ENCODE results near the gene KIF3B.
"Not testable (repeated sequence)": the region's sequence is repeated elsewhere in the genome, so short reads cannot be mapped to it uniquely, and the experiment has no call there.

The KIF3B gene

DNA sequence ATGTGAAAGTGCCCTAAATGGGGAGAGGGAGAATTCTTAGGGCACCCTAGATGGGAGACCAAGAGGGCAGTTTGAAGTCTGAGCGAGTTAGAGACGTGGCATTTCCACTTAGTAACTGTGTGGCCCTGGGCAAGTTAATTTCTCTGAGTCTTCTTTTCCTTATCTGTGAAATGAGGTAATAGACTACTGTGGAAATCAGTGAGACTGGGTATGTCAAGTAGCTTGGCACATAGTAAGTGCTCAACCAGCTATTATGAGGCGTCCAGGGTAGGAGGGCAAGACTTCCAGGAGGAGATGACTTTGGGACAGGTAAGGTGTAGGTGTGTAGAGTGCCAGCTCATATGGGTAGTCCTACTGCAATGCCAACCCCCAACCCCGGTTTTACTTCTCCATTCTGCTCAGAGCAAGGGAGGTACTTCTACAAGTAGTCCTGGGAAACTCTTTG, 770 bp downstream of the KIF3B start:
- no peak for TF ChIP-seq ZNF274 (IDR thresholded peaks at IDR 0.05; ENCODE audit: low read depth, low read length)
- H3K4me3 ChIP-seq (ENCODE audit: low read length), result peak overlapping the region; percentile 98

- no peak for TF ChIP-seq ZNF274 (IDR thresholded peaks at IDR 0.05; ENCODE audit: low read depth, low read length)
- H3K4me3 ChIP-seq (ENCODE audit: low read length), result no peak overlapping the region
Observed at GRCh38 chr20:32281711-32282110, 4.3 kb downstream of the KIF3B start.

GRCh38 chr20:32282461-32282860, 5.0 kb downstream of the KIF3B start:
- TF ChIP-seq ZNF274 (IDR thresholded peaks at IDR 0.05; ENCODE audit: low read depth, low read length), result no peak
- no peak overlapping the region for H3K4me3 ChIP-seq (ENCODE audit: low read length)

DNA sequence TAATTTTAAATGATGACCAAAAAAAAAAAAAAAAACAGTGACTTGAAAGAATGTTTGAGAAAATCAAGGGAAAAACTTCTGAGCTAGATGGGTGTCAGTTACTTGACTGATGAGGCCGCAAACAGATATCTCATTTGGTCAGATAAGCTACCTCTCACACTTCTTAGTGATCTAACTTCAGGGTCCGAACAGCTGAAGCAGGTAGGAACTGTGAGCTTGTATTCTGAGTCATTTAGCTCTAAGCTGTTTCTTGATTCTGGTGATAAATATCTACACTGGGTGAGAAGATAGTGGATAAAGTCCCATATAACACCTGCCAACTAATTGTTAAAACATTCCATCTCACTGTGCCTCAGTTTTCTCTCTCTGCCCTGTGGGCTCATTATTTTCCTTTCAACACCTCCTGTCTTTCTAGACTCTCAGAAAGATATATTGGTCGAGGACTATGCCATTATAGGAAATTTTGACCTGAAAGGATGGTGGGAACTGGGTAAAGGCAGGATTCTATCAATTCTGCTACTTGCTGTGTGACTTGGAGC, 7.7 kb downstream of the KIF3B start:
- H3K4me3 ChIP-seq (ENCODE audit: low read length), result peak overlapping the region; percentile 35; the same call in 1 of the 2 replicates
- TF ChIP-seq ZNF274 (IDR thresholded peaks at IDR 0.05; ENCODE audit: low read depth, low read length), result no peak

DNA sequence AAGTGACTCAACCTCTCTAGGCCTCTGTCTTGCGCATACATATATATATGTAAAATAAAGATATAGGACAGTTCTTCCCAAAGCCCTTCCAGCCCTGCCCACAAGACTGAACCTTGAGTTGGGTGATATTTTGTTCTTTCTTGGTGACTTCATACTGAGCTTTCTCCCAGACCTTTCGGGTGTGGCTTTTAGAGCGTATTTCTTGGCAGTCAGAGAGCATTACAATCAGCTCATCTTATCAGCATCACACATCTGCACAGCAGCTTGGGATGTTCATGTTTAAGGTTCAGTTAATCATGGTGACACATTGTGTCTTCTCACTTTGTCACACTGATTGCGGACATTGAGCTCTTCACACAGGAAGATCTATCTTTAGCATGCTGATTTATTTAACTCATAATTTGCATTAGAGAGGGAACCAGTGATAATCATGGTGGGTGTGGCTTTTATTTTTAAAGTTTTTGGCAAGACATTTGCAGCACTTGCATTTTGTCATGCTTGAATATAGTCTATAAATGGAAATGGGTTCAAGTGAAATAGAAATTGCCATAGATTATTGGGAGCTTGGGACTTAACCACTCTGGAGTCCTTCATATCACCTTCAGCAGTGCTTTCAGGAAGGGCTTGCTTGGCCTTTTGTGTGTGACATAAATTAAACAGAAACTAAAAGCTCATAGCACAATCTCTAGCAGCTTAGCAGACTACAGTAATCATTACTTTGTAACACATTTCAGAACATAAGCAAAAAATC, 8.3 kb downstream of the KIF3B start:
- no peak for TF ChIP-seq ZNF274 (IDR thresholded peaks at IDR 0.05; ENCODE audit: low read depth, low read length)
- peak overlapping the region; percentile 35; the same call in 1 of the 2 replicates for H3K4me3 ChIP-seq (ENCODE audit: low read length)

DNA sequence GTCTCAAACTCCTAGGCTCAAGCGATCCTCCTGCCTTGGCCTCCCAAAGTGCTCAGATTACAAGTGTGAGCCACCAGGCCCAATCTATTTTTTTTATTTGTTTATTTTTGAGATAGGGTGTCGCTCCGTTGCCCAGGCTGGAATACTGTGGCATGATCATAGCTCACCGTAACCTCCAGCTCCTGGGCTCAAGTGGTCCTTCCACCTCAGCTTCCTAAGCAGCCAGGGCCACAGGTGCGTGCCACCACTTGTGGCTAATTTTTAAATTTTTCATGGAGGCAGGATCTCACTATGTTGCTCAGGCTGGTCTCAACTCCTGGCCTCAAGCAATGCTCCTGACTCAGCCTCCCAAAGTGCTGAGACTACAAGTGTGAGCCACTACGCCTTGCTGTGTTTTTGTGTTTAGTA, 9.8 kb downstream of the KIF3B start:
- TF ChIP-seq ZNF274 (IDR thresholded peaks at IDR 0.05; ENCODE audit: low read depth, low read length), result no peak
- no peak overlapping the region for H3K4me3 ChIP-seq (ENCODE audit: low read length)

- H3K4me3 ChIP-seq (ENCODE audit: low read length), result no peak overlapping the region
- no peak for TF ChIP-seq ZNF274 (IDR thresholded peaks at IDR 0.05; ENCODE audit: low read depth, low read length)
Observed at GRCh38 chr20:32288225-32288849, 10.9 kb downstream of the KIF3B start.

GRCh38 chr20:32289299-32289660, 11.8 kb downstream of the KIF3B start:
- not testable (repeated sequence) for H3K4me3 ChIP-seq (ENCODE audit: low read length)

DNA sequence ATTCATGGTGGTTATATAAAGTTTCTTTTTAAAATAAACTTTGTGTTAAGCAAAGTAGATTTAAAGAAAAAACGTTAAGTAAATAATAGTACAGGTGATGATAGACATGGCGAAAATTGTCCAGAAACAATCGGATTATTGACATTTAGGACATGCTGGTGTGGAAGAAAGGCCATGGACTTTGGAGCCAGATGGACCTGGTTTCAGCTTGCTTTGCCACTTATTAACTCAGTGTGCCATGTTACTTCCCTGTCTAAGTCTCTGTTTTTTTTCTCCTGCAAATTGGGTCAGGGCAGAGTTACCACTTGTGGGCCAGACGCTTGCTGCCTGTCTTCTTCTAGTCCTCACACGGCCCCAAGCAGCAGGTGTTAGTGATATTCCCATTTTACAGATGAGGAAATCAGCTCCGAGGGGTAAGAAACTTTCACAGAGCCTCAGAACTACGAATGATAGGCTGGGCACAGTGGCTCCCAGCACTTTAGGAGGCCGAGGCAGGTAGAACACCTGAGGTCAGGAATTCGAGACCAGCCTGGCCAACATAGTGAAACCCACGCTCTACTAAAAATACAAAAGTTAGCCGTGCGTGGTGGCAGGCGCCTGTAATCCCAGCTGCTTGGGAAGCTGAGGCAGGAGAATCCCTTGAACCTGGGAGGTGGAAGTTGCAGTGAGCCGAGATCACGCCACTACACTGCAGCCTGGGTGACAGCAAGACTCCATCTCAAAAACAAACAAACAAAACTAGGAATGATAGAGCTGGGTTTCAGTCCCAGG, 12.4 kb downstream of the KIF3B start:
- TF ChIP-seq ZNF274 (IDR thresholded peaks at IDR 0.05; ENCODE audit: low read depth, low read length), result no peak
- no peak overlapping the region for H3K4me3 ChIP-seq (ENCODE audit: low read length)

GRCh38 chr20:32291166-32291565, 13.7 kb downstream of the KIF3B start:
- no peak overlapping the region for H3K4me3 ChIP-seq (ENCODE audit: low read length)
- no peak for TF ChIP-seq ZNF274 (IDR thresholded peaks at IDR 0.05; ENCODE audit: low read depth, low read length)

DNA sequence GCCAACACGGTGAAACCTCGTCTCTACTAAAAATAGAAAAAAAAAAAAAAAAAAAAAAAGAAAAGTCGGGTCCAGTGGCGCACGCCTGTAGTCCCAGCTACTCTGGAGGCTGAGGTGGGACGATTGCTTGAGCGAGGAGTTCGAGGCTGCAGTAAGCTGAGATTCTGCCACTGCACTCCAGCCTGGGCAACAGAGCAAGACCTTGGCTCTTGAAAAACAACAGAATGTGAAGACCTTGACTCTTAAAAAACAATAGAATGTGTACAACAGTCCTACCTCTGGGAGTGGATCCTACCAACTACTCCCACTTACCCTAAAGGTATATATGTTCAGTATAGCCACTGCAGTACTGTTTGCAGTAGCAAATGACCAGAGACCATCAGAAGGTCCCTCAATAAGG, 15.1 kb downstream of the KIF3B start:
- no peak overlapping the region for H3K4me3 ChIP-seq (ENCODE audit: low read length)
- no peak for TF ChIP-seq ZNF274 (IDR thresholded peaks at IDR 0.05; ENCODE audit: low read depth, low read length)

DNA sequence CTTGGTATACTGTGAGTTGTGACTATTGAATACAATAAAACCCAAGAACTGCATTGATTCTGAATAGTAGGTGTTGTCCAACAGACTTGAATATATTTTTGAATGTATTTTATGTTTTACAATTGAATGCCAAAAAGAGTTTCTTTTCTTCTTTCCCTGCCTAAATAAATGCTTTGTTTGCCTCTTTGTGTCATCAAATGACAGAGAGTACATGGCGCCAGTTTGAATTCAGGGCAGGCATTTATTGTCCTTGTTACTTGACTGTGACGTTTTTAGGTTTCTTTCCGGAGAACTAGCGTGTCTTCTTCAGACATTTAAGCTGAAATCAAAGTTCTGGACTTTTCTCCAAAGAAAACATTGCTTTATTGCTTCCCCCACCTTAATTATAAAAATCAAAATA, 16.6 kb downstream of the KIF3B start:
- no peak for TF ChIP-seq ZNF274 (IDR thresholded peaks at IDR 0.05; ENCODE audit: low read depth, low read length)
- no peak overlapping the region for H3K4me3 ChIP-seq (ENCODE audit: low read length)

DNA sequence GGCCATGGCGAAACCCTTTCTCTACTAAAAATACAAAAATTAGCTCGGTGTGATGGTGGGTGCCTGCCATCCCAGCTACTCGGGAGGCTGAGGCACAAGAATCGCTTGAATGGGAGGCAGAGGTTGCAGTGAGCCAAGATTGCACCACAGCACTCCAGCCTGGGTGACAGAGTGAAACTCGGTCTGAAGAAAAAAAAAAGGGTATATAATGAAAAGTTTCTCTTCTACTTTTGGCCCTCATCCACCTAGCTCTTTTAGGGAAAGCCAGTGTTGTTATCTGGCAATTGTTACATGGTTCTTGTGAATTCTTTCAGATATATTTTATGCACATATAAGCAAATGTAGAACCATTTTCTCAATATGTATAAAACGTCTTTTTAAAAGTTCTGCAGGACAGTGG, 19.0 kb downstream of the KIF3B start:
- no peak for TF ChIP-seq ZNF274 (IDR thresholded peaks at IDR 0.05; ENCODE audit: low read depth, low read length)
- H3K4me3 ChIP-seq (ENCODE audit: low read length), result no peak overlapping the region

DNA sequence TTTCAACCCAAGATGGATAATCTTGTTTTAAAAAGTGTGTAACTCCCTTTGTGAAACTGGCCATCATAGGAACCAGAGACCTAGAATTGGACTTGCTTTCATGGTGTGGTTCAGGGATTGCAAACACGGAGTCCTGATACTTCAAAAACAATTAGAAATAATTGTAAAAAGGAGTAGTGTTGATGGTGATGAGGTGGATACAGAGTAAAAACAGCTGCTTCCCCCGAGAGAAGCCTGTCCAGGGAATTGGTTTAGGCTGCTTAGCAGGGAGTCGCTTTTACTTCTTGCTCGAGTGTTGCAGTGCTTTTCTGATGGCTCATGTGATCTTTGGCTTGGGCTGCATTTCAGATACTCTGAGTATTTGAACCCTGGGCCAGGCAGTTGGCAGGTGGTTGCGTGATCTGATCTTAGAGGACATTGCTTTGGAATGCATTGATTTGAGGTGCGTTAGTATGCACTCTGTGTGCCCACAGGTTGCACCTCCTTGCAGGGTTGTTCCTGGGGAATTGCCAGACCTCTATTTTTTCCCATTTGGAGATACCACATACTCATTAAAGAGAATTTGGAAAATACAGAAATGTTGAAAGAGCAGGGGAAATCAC, 19.5 kb downstream of the KIF3B start:
- no peak overlapping the region for H3K4me3 ChIP-seq (ENCODE audit: low read length)
- TF ChIP-seq ZNF274 (IDR thresholded peaks at IDR 0.05; ENCODE audit: low read depth, low read length), result no peak
